Jurkat, Clone E6-1 (cell line): ENCODE measurements around the gene OR6V1.
"Not testable (repeated sequence)": the region's sequence is repeated elsewhere in the genome, so short reads cannot be mapped to it uniquely, and the experiment has no call there.

ENCODE experiments used
- DNase-seq: peaks from one replicate; pipeline ENCODE4 v3.0.0-alpha.2; 2011; ENCODE audit warnings: low read depth, low spot score
- H3K4me3 ChIP-seq: 2 replicates; pipeline ENCODE4 v1.5.1; 2011; ENCODE audit warnings: mild to moderate bottlenecking, low read length, control low read depth, moderate library complexity

Gene OR6V1

DNA sequence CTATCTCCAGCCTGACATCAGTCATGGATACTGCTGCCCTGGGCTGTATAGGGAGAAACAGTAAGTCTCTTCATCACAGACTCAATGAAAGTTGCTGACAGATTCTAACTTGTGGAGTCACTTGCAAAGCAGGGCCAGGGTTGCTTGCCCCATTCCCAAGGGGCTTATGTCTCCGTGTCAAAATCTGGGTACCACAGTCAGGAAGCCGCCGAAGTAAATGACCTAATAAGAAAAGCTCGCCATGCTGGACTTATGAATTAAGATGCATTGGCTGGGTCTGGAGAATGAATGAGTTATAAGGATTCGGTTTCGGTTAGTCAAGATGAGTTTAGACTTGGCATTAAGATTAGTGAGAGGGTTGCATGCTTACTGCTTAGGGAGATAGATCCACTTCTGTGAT is 10.8 kb upstream of the OR6V1 start:
- no peak overlapping the region for H3K4me3 ChIP-seq
- no peak for DNase-seq

DNA sequence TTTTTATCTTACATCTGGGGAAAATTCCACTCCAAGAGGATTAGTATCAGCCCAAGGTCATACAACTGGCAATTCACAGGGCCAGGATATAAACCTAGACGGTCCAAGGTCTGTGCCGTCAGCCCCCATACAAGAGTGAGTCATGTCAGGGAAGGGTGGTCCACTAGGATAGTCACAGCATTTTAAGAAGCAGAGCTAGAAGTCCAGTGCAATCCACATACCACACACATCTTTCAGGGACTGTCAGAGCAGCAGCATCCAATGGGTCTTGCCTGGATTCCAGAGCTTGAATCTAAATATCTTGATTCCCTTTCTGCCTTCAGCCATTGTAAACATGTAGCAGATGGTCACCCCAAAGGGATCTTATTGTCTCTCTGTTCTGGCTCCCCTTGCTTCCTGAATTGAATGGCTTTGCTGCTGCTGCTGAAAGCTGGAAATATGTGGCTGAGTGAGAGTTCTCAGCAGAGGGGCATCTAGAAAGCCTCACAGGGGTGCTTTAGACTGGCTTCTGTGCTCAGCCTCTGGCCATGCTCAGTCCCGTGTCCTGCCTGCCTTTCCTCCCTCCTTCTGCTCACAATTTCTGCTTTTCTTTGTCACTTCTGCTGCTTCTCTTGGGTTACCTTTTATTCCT is 9.9 kb upstream of the OR6V1 start:
- H3K4me3 ChIP-seq: no peak overlapping the region
- DNase-seq: no peak

DNA sequence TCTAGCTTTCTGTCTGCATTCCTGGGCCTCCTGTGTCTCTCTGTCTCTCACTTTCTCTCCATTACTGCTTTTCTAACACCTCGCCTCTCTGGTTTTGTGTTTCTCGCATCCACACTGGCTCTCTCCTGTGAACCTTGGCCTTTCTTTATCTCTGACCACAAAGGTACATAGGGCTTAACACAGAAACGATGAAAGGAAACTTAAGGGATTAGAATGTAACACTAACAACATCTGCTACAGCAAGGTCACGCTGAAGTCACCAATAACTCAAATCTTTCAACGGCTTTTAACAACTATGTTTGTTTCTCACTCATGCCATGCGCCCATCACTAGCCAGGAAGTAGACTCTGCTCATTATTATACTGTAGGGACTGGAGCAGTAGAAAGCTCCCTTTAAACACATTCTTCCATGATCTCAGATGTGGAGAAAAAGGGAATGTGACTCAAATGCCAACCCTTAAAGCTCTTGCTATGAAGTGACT is 9.3 kb upstream of the OR6V1 start:
- no peak overlapping the region for H3K4me3 ChIP-seq
- DNase-seq: no peak

DNA sequence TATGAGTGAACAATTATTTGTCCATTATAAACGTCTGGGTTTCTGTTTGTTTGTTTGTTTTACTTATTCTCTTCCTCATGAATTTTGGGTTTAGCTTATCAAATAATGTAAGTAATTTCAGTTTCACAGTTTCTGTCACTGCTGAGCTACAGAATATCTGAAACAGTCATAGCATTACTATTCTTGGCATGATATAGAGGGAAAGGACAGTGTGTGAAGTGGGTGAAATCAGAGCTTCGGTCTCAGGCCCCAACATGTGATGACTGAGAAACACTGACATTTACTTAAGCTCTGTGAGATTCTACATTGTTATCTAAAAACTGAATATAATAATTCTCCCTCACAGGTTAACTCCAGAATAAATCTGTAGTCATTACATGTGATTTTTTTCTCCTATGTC is 8.8 kb upstream of the OR6V1 start:
- DNase-seq: no peak
- H3K4me3 ChIP-seq: no peak overlapping the region

DNA sequence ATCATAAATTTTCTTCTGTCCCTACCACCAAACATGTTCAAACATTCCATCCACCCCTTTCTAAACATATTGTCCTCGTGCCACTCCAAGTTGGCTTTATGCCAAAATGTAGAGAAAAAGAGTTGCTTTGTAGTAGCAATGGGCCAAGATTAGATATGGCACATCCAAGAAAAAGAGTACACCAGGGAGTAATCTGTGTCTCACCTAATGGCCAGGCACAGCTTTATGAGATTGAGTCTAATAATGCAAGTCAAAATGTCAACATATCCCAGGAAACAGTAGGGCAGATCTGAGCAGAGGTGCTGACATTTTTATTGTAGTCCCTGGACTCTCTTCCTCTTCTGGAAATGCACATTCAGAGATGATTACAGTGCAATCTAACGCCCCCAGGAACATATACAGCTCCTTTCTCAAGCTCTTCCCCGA is 5.7 kb upstream of the OR6V1 start:
- no peak overlapping the region for H3K4me3 ChIP-seq
- no peak for DNase-seq

DNA sequence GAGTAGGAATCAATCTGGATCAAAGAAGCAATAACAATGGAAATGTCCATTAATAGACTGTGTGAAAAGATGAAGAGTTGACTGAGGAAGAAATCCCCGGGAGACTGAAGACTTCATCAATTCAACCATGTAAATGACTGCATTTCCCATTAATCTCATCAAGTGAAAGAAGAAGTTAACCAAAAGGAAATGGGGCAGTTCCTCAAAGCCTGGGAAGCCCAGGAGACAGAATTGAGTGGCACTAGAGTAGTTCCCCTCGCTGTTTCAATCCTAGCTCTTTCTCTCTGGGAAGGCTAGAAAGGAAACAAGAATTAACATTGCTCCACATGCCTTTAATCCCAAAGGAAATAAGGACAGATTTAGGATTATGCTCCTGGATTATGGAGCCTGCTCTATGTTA is 4.8 kb upstream of the OR6V1 start:
- H3K4me3 ChIP-seq: no peak overlapping the region
- no peak for DNase-seq

DNA sequence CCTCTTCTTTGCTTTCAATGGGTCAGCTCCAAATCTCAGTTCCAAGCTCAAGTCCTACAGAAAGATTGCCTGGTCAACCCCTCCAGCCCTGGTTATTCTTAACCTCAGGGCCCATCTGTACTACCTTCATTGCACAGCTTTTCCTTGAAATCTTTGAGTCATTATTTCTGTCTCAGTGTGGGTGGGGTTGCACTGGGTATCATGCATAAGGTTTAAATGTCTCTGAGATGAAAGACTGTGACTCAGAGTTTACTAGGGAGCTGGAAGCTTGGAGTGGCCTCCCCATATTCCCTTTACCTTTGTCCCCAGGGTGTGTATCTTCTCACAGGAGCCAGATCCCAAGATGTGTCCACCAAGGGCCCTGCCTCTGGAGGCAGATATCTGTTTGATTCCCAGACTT is 3.3 kb upstream of the OR6V1 start:
- DNase-seq: no peak
- H3K4me3 ChIP-seq: no peak overlapping the region

DNA sequence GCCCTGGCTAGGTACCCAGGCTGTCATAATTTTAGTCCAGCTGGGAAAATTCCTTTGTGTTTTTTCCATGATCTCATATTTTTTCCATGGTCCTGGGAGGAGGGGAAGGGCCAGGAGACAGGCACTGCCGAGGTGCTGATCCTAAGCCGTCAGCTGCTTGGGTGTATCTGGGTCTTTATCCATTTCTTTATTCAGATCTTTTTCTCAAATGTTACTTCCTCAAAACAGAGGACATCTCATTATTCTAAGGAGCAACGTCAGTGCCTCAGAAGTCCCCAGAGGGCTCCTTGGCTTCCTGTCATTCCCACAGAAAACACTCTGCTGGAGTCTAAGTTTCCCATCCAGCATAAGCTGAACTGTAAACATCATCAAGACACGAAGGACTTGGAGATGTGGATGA is 2.8 kb upstream of the OR6V1 start:
- DNase-seq: no peak
- no peak overlapping the region for H3K4me3 ChIP-seq

DNA sequence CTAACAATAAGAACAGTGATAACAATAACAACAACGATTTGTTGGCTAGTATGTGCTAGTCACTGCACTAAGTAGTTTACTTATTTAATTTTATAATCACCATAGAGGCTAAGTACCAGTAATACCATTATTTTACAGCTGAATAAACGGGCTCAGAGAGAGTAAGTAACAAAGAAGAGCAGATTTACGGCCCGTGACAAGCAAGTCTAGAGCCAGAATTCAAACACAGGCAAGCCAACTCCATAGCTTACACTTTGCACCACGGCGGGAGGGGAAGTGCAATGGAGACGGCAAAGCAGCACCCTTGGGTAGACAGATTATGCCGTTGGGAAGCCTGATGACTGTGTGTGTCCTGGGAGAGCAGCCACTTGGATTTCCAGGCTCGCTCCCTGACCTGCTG is 1.2 kb upstream of the OR6V1 start:
- no peak overlapping the region for H3K4me3 ChIP-seq
- no peak for DNase-seq

DNA sequence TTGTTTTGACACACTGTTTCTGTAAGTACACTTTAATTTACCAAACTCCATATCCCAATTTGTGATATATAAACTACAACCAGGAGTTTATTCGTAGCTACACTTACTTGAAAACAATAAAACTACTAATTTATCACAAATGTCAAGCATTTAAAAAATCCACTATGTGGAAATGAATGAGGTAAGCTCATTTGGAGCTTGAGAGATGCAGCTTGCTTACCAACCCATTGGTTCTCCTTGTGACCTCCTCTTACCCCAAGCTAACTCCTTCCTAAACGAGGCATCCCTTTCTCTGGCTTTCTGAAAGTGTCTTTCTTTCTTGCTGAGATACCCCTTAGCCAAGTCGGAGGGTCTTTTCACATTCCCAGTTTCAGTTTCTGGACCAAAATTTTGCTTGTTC is 2.5 kb downstream of the OR6V1 start:
- H3K4me3 ChIP-seq: no peak overlapping the region
- no peak for DNase-seq

DNA sequence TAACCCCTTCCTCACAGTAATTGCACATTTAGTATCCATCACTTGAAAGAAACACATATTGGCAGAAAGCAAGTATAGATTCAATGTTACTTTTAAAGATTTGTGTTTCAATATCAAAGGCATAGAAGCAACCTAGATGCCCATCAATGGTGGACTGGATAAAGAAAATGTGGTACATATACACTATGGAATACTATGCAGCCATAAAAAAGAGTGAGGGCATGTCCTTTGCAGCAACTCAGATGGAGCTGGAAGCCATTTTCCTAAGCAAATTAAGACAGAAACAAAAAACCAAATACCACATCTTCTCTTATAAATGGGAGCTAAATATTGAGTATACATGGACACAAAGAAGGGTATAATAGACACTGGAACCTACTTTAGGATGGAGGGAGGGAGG is 3.6 kb downstream of the OR6V1 start:
- H3K4me3 ChIP-seq: no peak overlapping the region
- DNase-seq: no peak

DNA sequence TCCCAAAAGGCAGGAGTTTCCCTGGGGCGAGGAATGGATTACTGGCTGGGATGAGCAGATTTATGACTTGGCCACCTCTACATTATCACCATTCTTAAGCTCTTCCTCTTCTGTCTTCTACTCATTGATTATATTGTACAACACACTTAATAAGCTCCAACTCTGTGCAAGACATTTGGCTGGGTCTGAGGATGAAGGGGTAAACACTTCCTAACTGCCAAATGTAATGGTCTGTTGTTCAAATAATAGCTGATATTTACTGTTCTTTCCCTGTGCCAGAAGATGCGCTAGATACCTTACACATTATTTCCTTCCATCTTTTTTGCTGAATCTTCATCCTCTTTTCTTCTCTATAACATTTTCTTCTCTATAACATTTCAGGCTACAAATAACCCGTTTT is 11.6 kb downstream of the OR6V1 start:
- H3K4me3 ChIP-seq: no peak overlapping the region
- no peak for DNase-seq

DNA sequence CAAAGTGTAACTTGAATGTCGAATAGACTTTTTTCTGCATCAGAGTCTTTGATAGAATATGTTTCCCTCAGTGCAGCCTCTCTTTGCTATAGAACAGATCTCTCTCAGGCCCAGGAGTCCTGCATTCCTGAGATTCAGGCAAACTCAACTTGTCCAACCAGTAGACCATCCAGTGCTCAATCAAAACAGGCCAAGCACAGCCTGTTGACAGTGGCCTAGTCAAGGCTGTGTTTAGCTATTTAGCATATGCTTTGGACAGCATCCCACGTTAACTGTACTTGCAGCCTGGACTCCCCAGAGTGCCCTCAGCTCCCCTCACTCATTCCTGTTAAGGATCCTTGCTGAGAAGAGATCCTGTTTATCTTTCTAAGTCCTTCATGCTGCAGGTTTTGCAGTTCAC is 16.3 kb downstream of the OR6V1 start:
- no peak overlapping the region for H3K4me3 ChIP-seq
- DNase-seq: no peak

DNA sequence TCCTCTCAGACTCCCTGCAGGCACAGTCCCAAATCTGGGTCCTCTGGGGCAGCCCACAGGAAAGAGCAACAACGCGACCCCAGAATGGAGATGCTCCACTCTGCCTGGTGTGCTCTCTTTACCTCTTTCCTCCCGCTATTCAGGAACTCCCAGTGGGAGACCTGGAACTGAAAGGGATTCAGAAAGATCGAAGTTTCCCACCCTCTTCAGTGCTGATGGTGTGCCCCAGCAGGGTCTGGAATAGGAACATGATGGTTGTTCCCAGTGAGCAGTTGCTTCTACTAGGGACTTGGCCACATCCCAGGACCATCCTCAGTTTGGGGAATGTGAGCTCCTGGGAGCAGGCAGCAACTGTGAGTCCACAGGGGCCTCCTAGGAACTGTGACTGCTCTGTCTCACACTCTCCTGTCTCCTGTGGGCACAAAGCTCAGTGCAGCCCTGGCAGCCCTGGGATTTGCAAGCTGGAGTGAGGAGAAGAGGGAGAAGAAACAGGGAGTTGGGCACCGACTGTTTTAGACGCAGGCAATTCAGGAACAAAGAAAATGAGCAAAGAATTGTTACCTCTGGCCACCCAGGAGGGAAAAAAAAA is 17.9 kb downstream of the OR6V1 start:
- DNase-seq: no peak
- no peak overlapping the region for H3K4me3 ChIP-seq

DNA sequence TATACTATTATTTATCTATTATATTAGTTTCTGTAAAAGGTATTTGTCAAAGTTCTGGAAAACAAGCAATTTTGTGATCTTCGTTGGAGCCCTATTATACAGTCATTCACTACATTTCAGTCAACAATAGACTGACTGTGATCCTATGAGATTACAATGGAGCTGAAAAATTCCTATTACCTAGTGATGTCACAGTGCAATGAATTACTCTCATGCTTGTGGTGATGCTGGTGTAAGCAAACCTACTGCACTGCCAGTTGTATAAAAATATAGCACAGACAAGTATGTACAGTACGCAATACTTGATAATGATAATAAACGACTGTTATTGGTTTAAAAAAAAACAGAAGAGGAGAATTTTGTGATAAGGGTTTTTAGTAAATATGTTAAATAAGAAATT is 21.4 kb downstream of the OR6V1 start:
- H3K4me3 ChIP-seq: no peak overlapping the region
- no peak for DNase-seq

DNA sequence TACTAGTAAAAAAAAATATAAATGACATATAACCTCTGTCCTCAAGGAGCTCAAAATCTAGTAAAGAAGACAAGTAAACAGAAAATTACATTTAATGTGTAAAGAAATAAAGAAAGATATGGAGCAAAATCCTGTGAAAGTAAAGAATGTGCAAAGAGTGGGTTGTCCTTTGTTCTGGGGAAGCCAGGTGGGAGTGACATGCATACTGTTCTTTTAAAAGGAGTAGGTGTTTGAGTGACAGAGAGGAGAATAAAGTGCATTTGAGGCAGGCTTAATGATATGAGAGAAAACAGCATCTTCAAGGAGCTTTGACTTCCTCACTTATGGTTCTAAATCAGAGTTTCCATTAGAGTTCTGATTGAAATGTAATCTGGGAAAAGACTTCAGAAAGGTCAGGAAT is 22.0 kb downstream of the OR6V1 start:
- H3K4me3 ChIP-seq: no peak overlapping the region
- no peak for DNase-seq

DNA sequence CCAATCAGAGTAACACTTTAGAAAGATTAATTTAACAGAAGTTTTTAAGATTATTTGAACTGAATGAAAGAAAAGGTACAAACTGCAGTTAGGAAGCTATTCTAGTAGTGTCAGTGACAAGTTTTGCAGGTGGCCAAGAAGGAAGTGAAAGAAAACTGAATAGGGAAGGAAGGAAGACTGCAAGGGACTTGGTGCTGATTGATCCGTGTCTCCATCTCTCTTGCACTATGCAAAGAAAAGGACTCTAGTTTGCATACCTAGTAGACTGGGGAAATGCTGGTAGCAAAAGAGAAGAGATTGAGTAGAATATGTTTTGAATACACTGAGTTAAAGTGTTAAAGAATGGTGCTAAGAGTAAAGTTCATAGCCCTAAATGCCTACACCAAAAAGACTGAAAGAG is 33.0 kb downstream of the OR6V1 start:
- no peak overlapping the region for H3K4me3 ChIP-seq
- no peak for DNase-seq

DNA sequence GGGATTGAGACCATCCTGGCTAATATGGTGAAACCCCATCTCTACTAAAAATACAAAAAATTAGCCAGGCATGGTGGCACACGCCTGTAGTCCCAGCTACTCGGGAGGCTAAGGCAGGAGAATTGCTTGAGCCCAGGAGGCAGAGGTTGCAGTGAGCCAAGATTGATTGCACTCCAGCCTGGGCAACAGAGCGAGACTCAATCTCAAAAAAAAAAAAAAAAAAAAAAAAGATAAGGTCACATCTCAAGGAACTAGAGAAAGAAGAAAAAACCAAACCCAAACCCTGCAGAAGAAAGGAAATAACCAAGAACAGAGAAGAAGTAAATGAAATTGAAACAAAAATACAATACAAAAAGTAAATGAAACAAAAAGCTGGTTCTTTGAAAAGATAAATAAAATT is 33.5 kb downstream of the OR6V1 start:
- DNase-seq, H3K4me3 ChIP-seq: not testable (repeated sequence)

DNA sequence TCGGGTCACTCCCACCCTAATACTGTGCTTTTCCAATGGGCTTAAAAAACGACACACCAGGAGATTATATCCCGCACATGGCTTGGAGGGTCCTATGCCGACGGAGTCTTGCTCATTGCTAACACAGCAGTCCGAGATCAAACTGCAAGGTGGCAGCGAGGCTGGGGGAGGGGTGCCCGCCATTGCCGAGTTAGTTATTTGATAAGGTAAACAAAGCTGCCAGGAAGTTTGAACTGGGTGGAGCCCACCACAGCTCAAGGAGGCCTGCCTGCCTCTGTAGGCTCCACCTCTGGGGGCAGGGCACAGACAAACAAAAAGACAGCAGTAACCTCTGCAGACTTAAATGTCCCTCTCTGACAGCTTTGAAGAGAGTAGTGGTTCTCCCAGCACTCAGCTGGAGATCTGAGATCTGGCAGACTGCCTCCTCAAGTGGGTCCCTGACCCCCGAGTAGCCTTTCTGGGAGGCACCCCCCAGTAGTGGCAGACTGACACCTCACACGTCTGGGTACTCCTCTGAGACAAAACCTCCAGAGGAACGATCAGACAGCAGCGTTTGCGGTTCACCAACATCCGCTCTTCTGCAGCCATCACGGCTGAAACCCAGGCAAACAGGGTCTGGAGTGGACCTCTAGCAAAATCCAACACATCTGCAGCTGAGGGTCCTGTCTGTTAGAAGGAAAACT is 36.5 kb downstream of the OR6V1 start:
- H3K4me3 ChIP-seq: peak overlapping the region; percentile 7; the same call in 1 of the 2 replicates
- DNase-seq: peak; percentile 34

DNA sequence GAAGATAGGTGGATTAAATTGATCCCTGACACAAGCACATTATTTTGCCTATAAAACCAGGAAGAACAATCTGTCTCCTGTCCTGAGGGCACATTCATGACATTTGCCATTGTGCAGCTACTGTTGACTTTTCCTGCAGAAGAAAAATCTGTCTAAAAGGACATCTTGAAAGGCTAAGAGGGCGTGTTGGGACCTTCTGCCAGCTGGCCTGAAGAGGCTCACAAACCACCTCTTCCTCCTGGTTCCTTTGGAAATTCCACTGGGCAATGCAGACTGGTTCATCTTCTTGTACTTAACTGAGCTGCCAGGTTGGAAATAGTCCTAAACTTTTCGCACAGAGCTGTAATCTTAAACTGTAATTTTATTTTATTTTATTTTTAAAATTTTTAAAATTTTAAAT is 44.0 kb downstream of the OR6V1 start:
- no peak overlapping the region for H3K4me3 ChIP-seq
- DNase-seq: no peak

DNA sequence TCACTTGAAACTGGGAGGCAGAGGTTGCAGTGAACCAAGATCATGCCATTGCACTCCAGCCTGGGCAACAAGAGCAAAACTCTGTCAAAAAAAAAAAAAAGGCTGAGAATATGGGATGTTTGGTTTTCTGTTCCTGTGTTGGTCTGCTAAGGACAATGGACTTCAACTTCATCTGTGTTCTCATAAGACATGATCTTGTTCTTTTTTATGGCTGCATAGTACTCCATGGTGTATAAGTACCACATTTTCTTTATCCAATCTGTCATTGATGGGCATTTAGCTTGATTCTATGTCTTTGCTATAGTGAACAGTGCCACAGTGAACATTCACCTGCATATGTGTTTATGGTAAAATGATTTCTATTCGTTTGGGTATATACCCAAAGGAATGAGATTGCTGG is 47.4 kb downstream of the OR6V1 start:
- H3K4me3 ChIP-seq, DNase-seq: not testable (repeated sequence)
